Measurements from ENCODE around the gene ADAMTS2.

The ADAMTS2 gene

GRCh38 chr5:179343719-179344430, 1.4 kb downstream of the ADAMTS2 start:
- DNase-seq (peak; percentile 25), ATAC-seq (peak; percentile 37)

GRCh38 chr5:179343021-179343718, 2.1 kb downstream of the ADAMTS2 start:
- no peak for DNase-seq
- ATAC-seq: no peak

- no peak for DNase-seq
- ATAC-seq: no peak
Observed at GRCh38 chr5:179342577-179342976, 2.7 kb downstream of the ADAMTS2 start.

GRCh38 chr5:179340465-179340864, 4.8 kb downstream of the ADAMTS2 start:
- no peak for ATAC-seq

GRCh38 chr5:179339996-179340395, 5.3 kb downstream of the ADAMTS2 start:
- ATAC-seq (no peak), DNase-seq (no peak)

More at GRCh38 chr5:179340465-179340864, 4.8 kb downstream of the ADAMTS2 start:
- DNase-seq: no peak

- DNase-seq (no peak), ATAC-seq (no peak)
Observed at GRCh38 chr5:179339081-179339480, 6.2 kb downstream of the ADAMTS2 start.

- ATAC-seq (no peak), DNase-seq (no peak)
Observed at GRCh38 chr5:179337796-179338676, 7.2 kb downstream of the ADAMTS2 start.

- no peak for DNase-seq
- no peak for ATAC-seq
Observed at GRCh38 chr5:179336871-179337795, 8.1 kb downstream of the ADAMTS2 start.

- ATAC-seq: no peak
- no peak for DNase-seq
Observed at GRCh38 chr5:179336126-179336870, 9.0 kb downstream of the ADAMTS2 start.

GRCh38 chr5:179333796-179334761, 11.2 kb downstream of the ADAMTS2 start:
- ATAC-seq (no peak), DNase-seq (no peak)

GRCh38 chr5:179332741-179333290, 12.4 kb downstream of the ADAMTS2 start:
- DNase-seq: no peak
- no peak for ATAC-seq

- DNase-seq (no peak), ATAC-seq (no peak)
Observed at GRCh38 chr5:179331591-179332375, 13.5 kb downstream of the ADAMTS2 start.

- DNase-seq (no peak), ATAC-seq (no peak)
Observed at GRCh38 chr5:179330186-179330900, 14.9 kb downstream of the ADAMTS2 start.

- DNase-seq (no peak), ATAC-seq (no peak)
Observed at GRCh38 chr5:179328291-179328690, 17.0 kb downstream of the ADAMTS2 start.

- DNase-seq (no peak), ATAC-seq (no peak)
Observed at GRCh38 chr5:179327021-179327735, 18.1 kb downstream of the ADAMTS2 start.

- no peak for ATAC-seq
Observed at GRCh38 chr5:179326122-179326927, 18.9 kb downstream of the ADAMTS2 start.

More at GRCh38 chr5:179326122-179326927, 18.9 kb downstream of the ADAMTS2 start:
- DNase-seq: no peak

Measured in stimulated activated naive CD8-positive, alpha-beta T cell treated with anti-CD3 and anti-CD28 coated beads, Interleukin-15, Interleukin-2, amounts not matched to agents 100 U/mL and 50 U/mL, for 24 hours (primary cell).